Measurements from ENCODE around the gene NAA80. TPM values are rescaled to one million over a fixed set of nuclear protein-coding genes. Genes with fewer than 3 reads are reported as not detected.

Gene NAA80
- total and polyA plus RNA-seq, 2 of the 8 experiments (the other 6 are each of a cell fraction or from before 2014, with no cell fraction given): 11.3 to 16.7 TPM

DNA sequence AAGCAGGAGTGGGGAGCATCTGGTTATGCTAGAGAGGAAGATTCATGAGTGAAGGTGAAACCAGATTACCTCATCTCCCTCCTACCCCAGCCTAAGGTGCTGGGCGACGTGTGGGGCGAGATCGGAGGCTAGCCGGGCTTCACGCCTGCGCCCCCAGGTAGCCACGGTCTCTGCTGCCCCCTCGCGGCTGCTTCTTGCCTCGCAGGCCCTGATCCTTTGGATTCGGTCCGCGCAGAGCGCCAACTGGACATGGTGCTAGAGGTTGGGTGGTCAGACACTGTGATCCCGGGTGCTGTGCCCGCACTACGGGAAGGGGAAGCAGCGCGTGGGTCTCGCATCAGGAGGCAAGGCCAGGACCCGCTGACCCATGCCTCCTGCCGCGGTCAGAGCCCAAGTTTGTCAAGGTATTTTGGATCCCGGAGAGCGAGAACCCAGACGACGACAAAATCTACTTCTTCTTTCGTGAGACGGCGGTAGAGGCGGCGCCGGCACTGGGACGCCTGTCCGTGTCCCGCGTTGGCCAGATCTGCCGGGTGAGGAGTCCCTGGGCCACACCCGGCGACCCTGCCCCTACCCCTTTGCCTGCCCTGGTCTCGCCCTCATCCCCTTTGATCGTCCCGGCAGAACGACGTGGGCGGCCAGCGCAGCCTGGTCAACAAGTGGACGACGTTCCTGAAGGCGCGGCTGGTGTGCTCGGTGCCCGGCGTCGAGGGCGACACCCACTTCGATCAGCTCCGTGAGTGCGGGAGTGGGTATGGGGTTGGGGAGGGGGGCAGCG lies 26.1 kb downstream of the NAA80 start:
- Histone ChIP-seq H3K23ac (ENCODE audit: insufficient read length) (no peak overlapping the region), H2AFZ (ENCODE audit: low read length) (no peak overlapping the region), H3K4me3 (ENCODE audit: extremely low read depth in 1 of 4, insufficient read depth in 2 of 4, low read depth in 3 of 4, low read length in 4 of 4) (peak overlapping the region in 1 of 4 experiments; percentile 46; a peak in 1 of 8 replicates), H3K23me2 (ENCODE audit: low read depth, low read length) (peaks cover 2% of the 10 kb centered on the region; the same call in 1 of the 2 replicates), H2BK12ac (ENCODE audit: low read depth, low read length) (peak overlapping the region; percentile 92; the same call in 1 of the 2 replicates), H3K9ac (replicated peaks in 1 of 4; ENCODE audit: extremely low read depth in 1 of 4, low read depth in 3 of 4, low read length in 3 of 4) (no peak overlapping the region), H3K27me3 (replicated peaks in 1 of 4; ENCODE audit: control insufficient read depth in 3 of 4, extremely low read depth in 1 of 4, insufficient read depth in 3 of 4, low read length in 3 of 4) (peaks cover 27 to 50% (median 42%) of the 10 kb centered on the region in 4 experiments), H3K27ac (ENCODE audit: low read depth, low read length) (no peak overlapping the region), H3K14ac (ENCODE audit: insufficient read length) (no peak overlapping the region), H3K79me1 (ENCODE audit: low read depth, low read length) (no peaks in the 10 kb centered on the region), H4K5ac (ENCODE audit: insufficient read length, low read depth, low read length) (no peak overlapping the region), H3K4ac (replicated peaks; ENCODE audit: insufficient read length, low read depth, low read length) (no peak overlapping the region), H3K56ac (replicated peaks; ENCODE audit: insufficient read length, low read depth, low read length) (no peak overlapping the region), H3K4me2 (ENCODE audit: insufficient read depth in 1 of 2, low read depth in 2 of 2, low read length in 2 of 2) (peak overlapping the region; percentile 2 to 75), H4K91ac (replicated peaks; ENCODE audit: insufficient read length, low read length) (peak overlapping the region; percentile 94), H2BK15ac (ENCODE audit: low read length) (peak overlapping the region; percentile 92; the same call in 1 of the 2 replicates), H3K36me3 (ENCODE audit: control insufficient read depth in 2 of 4, insufficient read depth in 4 of 4, low read length in 3 of 4) (no peaks in the 10 kb centered on the region), H2BK20ac (ENCODE audit: low read length) (peak overlapping the region; percentile 80; the same call in 1 of the 2 replicates), H3K4me1 (replicated peaks in 1 of 4; ENCODE audit: control insufficient read depth in 3 of 4, insufficient read depth in 4 of 4, low read length in 3 of 4) (peaks cover 0 to 20% (median 19%) of the 10 kb centered on the region in 4 experiments; a peak in 6 of 7 replicates), H4K8ac (ENCODE audit: extremely low read depth, insufficient read depth, low read length) (peak overlapping the region; percentile 86; the same call in 1 of the 2 replicates), H2AK5ac (ENCODE audit: low read depth, low read length) (no peak overlapping the region), H3K9me3 (ENCODE audit: insufficient read depth in 2 of 2, low read depth in 1 of 2, low read length in 1 of 2) (no peaks in the 10 kb centered on the region; a peak in 1 of 4 replicates), H4K20me1 (replicated peaks in 1 of 2; ENCODE audit: control insufficient read depth in 1 of 2, insufficient read depth in 2 of 2, low read length in 2 of 2) (peaks cover 0 to 1% of the 10 kb centered on the region in 2 experiments), H2BK5ac (ENCODE audit: low read depth, low read length) (no peak overlapping the region; the same call in 1 of the 2 replicates), H3K79me2 (ENCODE audit: control insufficient read depth in 1 of 2, insufficient read depth in 2 of 2, low read length in 2 of 2) (no peaks in the 10 kb centered on the region), H3K18ac (ENCODE audit: extremely low read depth, low read length) (peak overlapping the region; percentile 90), H2BK120ac (replicated peaks; ENCODE audit: low read depth, low read length) (no peak overlapping the region)
- ChIA-PET POLR2A (ENCODE audit: partially characterized antibody) (interaction anchor here (0.6 to 4.4 kb wide), 4 partner anchors 9 to 46 kb away, joined by 3 to 35 read pairs (median 5); no protein-coding TSS in a partner anchor), CTCF (ENCODE audit: partially characterized antibody) (interaction anchor here (0.7 to 53.5 kb wide), 10 partner anchors 10 to 89 kb away, joined by 3 to 2149 read pairs (median 27); partner anchors contain the start of genes GNAI2, GNAT1 and SLC38A3)
- FAIRE-seq (peak; percentile 77), DNase-seq (ENCODE audit: low read depth in 1 of 2, low spot score in 2 of 2) (peak in 1 of 2 experiments; percentile 100)
- WGBS, 2 experiments (ENCODE audit: extremely low coverage in 1 of 2, insufficient coverage in 1 of 2, insufficient read length in 1 of 2, insufficient replicate concordance in 2 of 2, low coverage in 1 of 2, low lambda C conversion rate in 2 of 2, missing lambda C conversion rate in 1 of 2): 32% methylated on average over 60 of the region's 61 CpGs; no CpG with 5 or more reads in 1 of the 2 experiments
- TF ChIP-seq, protein P1, sequence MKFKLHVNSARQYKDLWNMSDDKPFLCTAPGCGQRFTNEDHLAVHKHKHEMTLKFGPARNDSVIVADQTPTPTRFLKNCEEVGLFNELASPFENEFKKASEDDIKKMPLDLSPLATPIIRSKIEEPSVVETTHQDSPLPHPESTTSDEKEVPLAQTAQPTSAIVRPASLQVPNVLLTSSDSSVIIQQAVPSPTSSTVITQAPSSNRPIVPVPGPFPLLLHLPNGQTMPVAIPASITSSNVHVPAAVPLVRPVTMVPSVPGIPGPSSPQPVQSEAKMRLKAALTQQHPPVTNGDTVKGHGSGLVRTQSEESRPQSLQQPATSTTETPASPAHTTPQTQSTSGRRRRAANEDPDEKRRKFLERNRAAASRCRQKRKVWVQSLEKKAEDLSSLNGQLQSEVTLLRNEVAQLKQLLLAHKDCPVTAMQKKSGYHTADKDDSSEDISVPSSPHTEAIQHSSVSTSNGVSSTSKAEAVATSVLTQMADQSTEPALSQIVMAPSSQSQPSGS (IDR thresholded peaks at IDR 0.05; ENCODE audit: low read length): peak; percentile 76; the same call in 1 of the 2 replicates
- TF ChIP-seq NANOG (IDR thresholded peaks at IDR 0.05; ENCODE audit: insufficient read depth, low read depth, low read length, poor library complexity, severe bottlenecking) (no peak), TAF7 (optimal IDR thresholded peaks at IDR 0.05; ENCODE audit: borderline replicate concordance, low read depth, low read length) (no peak), GABPA (IDR thresholded peaks at IDR 0.05; ENCODE audit: borderline replicate concordance, insufficient read depth, low read length) (peak; percentile 53; the same call in 1 of the 2 replicates), KDM5A (IDR thresholded peaks at IDR 0.05; ENCODE audit: low read length) (no peak)
- TF ChIP-seq, protein P2, sequence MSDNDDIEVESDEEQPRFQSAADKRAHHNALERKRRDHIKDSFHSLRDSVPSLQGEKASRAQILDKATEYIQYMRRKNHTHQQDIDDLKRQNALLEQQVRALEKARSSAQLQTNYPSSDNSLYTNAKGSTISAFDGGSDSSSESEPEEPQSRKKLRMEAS (IDR thresholded peaks at IDR 0.05): peak; percentile 59
- TF ChIP-seq, protein P3, sequence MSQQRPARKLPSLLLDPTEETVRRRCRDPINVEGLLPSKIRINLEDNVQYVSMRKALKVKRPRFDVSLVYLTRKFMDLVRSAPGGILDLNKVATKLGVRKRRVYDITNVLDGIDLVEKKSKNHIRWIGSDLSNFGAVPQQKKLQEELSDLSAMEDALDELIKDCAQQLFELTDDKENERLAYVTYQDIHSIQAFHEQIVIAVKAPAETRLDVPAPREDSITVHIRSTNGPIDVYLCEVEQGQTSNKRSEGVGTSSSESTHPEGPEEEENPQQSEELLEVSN (IDR thresholded peaks at IDR 0.05): peak; percentile 25; the same call in 1 of the 2 replicates

Measured in H1 (cell line).